NCI-H526 (cell line): ENCODE results near the gene CLIC4.
"Not testable (repeated sequence)": the region's sequence is repeated elsewhere in the genome, so short reads cannot be mapped to it uniquely, and the experiment has no call there.

Experiments used
- DNase-seq, 2 experiments: peaks; one replicate each; lab custom pipeline; 2025; lab: John Stamatoyannopoulos, UW

The CLIC4 gene

GRCh38 chr1:24775348-24775747 lies 30.1 kb downstream of the CLIC4 start:
- DNase-seq = no peak

DNA sequence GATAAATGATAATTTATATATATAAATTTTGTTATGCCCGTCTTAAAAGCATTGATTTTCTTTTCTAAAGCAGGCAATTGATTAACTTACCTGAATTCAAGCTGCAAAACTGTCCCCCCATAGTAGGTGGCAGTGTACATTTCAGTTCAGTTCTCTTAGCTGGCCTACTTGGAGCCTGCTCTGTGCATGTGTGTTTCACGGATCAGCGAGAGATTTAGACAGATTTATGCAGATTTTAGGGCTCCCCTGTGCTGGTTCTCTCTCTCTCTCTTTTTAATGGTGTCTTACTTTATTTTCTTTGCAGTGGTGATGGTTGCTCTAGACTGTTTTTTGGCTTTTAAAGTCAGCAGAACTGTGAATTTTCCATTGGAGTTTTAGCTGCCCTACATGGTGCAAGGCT lies 30.7 kb downstream of the CLIC4 start:
- DNase-seq = no peak

DNA sequence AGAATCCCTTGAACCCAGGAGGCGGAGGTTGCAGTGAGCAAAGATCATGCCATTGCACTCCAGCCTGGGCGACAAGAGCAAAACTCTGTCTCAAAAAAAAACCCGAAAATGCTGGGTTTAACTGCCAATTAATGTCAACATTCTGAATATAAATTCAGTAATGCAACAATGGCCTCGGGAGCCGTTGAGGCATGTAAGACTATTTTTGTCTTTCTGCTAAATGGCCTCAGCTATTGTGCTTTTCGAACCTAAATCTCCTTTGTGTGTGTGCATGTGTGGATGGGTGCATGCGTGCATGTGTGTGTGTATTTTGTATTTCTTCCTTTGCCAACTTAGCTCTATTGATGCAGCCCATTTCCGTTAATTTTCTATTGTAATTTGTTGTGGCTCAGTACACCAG lies 31.6 kb downstream of the CLIC4 start:
- no peak for DNase-seq

DNA sequence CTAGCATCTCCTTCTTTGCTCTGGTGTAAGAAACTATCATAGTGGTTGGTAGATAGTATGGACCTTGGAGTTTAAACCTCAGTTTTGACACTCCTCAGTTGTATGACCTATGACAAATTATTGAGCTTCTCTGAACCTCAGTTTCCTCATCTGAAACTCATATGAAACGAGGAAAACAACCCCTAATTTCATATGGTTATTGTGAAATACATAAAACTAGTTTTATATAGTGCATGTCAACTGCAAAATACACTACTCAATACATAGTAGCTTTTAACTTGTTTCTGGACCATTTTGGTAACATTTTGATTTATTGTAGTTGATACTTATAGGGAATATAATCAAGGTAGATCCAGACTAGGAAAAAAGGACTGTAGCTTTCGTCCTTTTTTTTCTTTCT lies 32.9 kb downstream of the CLIC4 start:
- no peak for DNase-seq

DNA sequence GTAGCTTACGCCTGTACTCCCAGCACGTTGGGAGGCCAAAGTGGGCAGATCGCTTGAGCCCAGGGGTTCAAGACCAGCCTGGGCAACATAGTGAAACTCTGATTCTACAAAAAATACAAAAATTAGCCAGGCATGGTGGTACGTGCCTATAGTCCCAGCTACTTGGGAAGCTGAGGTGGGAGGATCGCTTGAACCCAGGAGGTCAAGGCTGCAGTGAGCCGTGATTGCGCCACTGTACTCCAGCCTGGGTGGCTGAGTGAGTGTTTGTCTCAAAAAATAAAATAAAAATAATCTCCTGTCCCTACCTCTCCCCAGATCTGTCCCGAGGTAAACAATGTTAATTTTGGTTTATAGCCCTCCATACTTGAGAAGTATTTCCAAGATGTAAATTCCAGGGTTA lies 34.0 kb downstream of the CLIC4 start:
- DNase-seq = not testable (repeated sequence)

GRCh38 chr1:24779689-24780464 lies 34.6 kb downstream of the CLIC4 start:
- DNase-seq = no peak

GRCh38 chr1:24780626-24781025 lies 35.4 kb downstream of the CLIC4 start:
- DNase-seq = not testable (repeated sequence)

- DNase-seq = no peak
These were observed 37.4 kb downstream of the CLIC4 start for GRCh38 chr1:24782689-24783088.

DNA sequence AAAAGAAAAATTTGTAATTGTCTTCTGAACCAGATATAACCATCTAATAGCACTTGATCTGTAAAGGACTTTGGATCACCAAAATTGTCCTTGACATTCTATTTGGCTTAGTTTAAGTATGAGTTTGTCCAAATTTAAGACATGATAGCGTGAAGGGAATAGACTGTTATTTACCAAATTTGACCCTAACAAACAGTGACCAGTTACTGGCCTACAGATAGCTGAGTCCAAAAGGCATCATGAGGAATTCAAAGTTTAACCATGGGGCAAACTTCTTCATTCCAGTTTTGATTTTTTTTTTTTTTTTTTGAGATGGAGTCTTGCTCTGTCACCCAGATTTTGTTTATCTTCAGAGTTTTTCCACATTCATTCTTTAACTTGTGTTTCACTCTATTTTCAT lies 38.5 kb downstream of the CLIC4 start:
- no peak for DNase-seq

DNA sequence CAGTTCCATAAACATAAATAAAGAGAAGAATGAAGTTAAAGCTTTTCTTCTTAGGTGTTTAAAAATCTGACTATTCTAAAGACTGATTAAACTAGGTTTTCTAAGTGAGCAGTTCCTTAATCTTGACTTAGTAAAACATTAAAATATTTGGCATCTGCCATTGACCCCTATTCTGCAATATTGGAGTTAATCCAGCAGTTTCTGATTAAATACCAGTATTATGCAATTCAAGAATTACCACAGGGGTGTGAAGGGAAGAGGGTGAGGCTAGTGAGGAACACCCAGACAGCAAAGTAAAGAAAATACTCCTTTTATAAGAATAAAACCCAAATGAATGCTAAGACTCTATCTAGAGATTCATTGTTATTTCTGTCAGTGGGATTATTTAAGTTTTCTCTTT lies 40.9 kb downstream of the CLIC4 start:
- DNase-seq = no peak

DNA sequence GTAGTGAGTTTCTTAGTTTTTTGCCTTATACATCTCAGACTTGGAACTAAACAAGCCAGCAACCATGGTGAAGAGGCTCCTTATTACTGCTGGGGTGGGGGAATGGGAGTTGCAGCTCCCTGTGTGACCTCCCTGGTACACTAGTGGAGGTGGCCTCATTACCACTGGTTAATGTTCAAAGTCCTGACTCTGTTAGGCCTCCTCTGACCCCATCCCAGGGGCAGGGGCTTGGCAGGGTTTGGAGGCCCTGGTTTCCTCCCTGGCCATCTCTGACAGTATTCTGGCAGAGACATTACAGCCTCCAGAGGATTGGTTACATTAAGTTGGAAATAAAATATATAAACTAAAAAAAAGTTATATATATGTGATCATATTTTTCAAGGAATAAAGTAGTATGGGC lies 45.2 kb downstream of the CLIC4 start:
- DNase-seq = no peak

GRCh38 chr1:24793447-24794129 lies 48.3 kb downstream of the CLIC4 start:
- no peak for DNase-seq

- not testable (repeated sequence) for DNase-seq
These were observed 48.9 kb downstream of the CLIC4 start for GRCh38 chr1:24794130-24794502.

GRCh38 chr1:24795236-24795635 lies 50.0 kb downstream of the CLIC4 start:
- no peak for DNase-seq

DNA sequence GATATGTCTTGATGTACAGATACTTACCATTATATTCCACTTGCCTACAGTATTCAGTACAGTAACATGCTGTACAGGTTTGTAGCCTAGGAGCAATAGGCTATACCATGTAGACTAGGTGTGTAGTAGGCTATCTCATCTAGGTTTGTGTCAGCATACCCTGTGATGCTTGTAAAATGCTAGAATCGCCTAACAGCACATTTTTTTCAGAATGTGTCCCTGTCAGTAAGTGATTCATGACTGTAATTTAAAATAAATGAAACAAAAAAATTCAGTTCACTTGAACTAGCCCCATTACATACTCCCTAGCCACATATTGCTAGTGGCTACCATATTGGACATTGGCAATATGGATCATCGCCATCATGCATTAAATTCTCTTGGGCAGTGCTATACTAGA lies 51.3 kb downstream of the CLIC4 start:
- DNase-seq = no peak

GRCh38 chr1:24799242-24799641 lies 54.0 kb downstream of the CLIC4 start:
- not testable (repeated sequence) for DNase-seq

DNA sequence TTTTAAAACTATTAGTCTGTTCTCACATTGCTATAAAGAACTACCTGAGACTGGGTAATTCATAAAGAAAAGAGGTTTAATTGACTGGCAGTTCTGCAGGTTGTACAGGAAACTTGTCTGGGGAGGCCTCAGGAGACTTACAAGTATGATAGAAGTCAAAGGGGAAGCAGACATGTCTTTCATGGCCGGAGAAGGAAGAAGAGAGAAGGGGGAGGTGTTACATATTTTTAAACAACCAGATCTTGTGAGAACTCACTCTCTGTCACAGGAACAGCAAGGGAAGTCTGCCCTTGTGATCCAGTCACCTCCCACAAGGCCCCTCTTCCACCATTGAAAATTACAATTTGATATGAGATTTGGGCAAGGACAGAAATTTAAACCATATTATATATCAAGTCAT lies 55.9 kb downstream of the CLIC4 start:
- DNase-seq = no peak

- DNase-seq = no peak
These were observed 58.0 kb downstream of the CLIC4 start for GRCh38 chr1:24803220-24803619.

GRCh38 chr1:24803987-24804530 lies 58.8 kb downstream of the CLIC4 start:
- no peak for DNase-seq

DNA sequence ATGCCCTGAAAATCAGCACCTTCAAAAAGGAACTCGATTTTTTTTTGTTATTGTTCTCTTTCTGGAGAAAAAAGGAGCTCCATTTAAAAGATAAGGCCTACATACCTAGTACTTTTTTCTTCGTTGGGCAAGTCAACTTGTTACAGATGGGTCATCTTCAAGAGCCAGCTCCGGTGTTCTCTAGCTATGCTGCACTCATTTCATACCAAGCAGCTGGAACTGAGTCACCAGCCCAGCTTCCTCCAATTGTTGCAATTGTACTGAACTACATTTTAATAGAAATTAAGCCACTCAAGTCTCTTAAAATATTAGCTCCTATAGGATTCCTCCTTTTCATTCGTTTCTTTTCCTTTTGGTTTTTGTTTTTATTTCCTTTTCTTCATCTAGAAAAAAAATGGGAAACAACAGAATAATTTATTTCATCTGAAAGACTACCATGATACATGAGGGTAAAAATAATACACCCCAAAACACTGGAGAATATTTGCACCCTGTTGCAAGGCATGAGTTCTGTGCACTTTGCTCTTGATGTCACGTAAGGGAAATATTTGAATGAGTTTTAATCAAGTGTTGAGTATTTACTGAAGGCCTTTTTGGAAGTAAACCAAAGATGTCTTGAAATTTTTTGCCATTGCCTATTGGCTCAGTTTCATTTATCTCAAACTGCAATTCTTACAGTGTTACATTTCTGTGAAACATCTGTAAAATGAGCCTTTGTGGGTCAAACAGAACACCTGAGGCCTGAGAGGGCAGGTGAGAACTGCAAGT lies 60.5 kb downstream of the CLIC4 start:
- DNase-seq = no peak

DNA sequence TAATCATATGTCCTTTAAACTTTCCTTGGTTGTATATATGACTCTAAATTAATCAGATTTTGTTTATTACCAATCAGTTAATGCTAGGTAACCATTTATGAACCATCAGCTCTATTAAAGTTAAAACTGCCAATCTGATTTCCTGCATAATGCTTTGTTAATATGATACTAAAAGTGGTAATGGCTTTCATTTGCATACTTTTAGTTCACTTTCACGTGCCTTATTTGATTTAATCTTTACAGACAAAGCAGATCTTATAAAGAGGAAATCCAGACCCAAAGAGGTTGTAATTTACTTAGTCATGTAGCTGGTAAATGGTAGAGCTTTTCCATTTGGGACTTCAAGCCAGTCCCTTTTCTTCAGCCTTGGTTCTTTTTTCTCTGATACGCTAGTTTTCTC lies 61.3 kb downstream of the CLIC4 start:
- DNase-seq = no peak

DNA sequence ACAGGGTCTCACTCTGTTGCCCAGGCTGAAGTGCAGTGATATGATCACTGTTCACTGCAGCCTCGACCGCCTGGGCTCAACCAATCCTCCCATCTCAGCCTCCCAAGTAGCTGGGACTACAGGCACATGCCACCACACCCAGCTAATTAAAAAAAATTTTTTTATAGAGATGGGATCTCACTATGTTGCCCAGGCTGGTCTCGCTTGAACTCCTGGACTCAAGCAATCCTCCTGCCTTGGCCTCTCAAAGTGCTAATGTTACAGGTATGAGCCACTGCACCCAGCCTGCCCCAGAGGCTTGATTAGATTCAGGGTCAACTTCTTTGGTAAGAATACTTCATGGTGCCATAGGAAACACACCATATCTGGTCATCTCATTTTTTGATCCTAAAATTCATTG lies 66.2 kb downstream of the CLIC4 start:
- DNase-seq = not testable (repeated sequence)

DNA sequence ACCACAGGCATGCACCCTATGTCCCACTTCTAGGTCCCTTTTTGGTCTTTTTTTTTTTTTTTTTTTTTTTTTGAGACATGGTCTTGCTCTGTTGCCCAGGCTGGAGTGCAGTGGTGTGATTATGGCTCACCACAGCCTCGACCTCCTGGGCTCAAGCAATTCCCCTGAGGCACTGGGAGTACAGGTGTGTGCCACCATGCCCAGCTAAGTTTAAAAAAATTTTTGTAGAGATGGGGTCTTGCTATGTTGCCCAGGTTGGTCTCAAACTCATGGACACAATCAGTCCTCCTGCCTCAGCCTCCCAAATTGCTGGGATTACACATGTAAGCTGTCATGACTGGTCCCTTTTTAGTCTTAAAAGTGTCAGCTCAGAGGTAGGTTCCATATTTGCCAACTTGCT lies 75.0 kb downstream of the CLIC4 start:
- DNase-seq = not testable (repeated sequence)
